GM18909 (cell line): ENCODE data around the gene EMP1.

Experiments
- ATAC-seq: cut with Tn5 transposase; IDR thresholded peaks from one replicate; pipeline ENCODE4 v1.9.1; 2021; ENCODE audit warnings: mild to moderate bottlenecking; ENCODE audit not compliant: unreplicated experiment, poor library complexity

Gene EMP1

DNA sequence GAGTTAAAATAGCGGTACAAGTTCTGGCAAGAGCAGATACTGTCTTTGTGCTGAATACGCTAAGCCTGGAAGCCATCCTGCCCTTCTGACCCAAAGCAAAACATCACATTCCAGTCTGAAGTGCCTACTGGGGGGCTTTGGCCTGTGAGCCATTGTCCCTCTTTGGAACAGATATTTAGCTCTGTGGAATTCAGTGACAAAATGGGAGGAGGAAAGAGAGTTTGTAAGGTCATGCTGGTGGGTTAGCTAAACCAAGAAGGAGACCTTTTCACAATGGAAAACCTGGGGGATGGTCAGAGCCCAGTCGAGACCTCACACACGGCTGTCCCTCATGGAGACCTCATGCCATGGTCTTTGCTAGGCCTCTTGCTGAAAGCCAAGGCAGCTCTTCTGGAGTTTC is 18.5 kb downstream of the EMP1 start:
- no peak for ATAC-seq

GRCh38 chr12:13218641-13219040 is 22.1 kb downstream of the EMP1 start:
- ATAC-seq: no peak

- ATAC-seq: no peak
These were observed 22.8 kb downstream of the EMP1 start for GRCh38 chr12:13219320-13219719.

- ATAC-seq: no peak
These were observed 24.3 kb downstream of the EMP1 start for GRCh38 chr12:13220838-13221237.

DNA sequence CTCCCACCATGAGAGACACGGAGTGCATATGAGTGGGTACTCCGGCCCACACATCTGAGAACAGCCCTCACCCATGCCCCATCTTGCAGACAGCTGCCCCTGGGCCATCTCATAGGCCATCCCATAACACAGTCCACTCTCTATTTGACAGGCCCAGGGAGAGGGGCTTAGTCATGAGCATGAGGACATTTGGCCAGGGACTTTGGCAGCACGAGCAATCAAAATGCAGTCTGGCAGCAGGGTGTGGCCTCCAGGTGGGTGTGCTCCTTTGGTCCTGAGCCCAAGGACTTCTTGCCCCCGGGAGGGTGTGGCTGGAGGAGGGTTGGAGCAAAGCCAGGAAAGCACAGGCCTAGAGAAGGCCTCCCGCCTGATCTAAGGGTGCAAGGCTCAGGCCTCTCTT is 25.6 kb downstream of the EMP1 start:
- ATAC-seq: no peak

DNA sequence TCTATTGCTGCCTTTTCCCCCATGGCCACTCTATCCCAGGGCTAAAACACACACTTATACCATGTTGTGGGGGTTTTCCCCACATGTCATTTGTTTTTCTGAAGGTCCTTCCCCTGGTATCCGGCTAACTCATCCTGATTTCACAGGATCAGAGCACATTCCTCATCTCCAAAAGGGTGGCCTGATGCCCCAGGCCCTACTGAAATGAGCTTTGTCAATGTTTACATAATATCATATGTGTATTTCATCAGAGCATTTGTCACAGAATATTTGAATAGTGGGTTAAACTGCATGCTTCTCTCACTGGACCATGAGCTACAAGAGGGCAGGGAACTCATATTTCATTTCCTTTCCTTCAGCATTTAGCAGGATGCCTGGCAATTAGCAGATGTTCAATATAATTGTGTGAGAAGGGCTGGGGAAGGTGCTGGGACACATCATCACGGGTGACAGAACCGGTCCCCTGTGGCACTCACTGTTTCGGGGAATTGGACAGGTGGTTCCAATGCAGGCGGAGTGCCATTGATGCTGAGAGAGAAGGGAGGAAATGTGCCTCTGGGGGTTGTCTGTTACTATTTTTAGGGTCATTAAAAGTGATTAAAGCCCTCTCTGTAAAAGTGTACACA is 26.8 kb downstream of the EMP1 start:
- no peak for ATAC-seq

- ATAC-seq: no peak
These were observed 27.4 kb downstream of the EMP1 start for GRCh38 chr12:13223941-13224340.

- no peak for ATAC-seq
These were observed 30.7 kb downstream of the EMP1 start for GRCh38 chr12:13227191-13227590.

- no peak for ATAC-seq
These were observed 32.1 kb downstream of the EMP1 start for GRCh38 chr12:13228579-13228978.

DNA sequence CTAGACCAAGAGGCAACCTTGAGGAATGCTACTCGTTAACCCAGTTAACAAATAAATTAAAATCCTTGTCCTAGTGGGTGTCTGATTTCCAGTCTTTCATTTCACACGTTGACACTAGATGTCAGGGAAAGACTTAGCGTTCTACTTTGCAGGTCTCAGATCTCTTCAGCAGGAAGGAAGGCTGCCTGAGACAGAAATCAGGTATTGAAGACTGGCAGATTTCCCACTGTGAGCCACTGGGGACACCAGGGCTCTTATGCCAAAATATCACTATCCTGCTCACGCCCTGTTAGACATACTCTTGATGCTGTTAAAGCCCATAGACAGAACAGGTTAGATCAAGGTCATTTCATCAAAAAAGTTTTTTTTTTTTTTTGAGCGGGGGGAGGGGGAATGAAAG is 33.0 kb downstream of the EMP1 start:
- no peak for ATAC-seq

- ATAC-seq: no peak
These were observed 34.0 kb downstream of the EMP1 start for GRCh38 chr12:13230500-13230899.

GRCh38 chr12:13233830-13234641 is 37.5 kb downstream of the EMP1 start:
- ATAC-seq: no peak

DNA sequence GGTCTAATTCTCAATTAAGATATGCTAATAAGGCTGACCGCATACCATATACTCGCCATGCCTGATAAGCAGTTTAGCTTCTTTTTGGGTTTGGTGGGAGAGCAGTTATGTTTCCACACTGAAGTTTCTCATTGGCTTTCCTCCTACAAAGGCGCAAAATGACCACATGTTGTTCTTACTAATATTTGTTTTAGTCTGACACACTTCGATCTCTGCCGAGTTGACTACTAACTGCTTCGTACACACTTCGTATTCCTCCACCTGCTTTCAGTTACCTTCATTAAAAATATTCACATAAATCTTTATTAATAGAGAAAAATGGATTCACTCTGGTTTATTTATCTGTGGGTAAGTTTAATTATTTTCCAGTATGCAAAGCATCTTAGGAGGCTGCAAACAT is 41.7 kb downstream of the EMP1 start:
- ATAC-seq: no peak

DNA sequence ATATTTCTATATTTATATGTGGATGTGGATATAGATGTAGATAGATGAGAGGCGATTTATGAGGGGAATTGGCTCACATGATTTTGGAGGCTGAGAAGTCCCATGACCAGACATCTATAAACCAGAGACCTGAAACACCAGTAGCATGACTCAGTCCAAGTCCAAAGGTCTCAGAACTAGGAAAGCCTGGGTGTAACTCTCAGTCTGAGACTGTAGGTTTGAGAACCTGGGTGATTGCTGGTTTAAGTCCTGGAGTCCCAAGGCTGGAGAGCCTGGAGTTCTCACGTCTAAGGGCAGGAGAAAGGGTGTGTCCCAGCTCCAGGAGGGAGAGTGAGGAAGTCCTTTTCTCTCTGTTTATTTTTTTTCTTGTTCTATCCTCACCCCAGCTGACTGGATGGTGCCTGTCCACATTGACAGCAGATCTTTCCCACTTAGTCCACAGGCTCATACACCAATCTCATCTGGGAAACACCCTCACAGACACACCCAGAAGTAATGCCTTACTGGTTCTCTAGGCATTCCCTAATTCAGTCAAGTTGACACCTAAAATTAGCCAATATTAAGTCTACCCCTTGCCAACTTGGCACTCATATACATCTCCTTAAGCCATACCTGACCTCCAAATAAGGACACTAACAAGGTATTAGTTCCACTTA is 45.4 kb downstream of the EMP1 start:
- ATAC-seq: no peak

GRCh38 chr12:13242936-13243335 is 46.4 kb downstream of the EMP1 start:
- no peak for ATAC-seq

DNA sequence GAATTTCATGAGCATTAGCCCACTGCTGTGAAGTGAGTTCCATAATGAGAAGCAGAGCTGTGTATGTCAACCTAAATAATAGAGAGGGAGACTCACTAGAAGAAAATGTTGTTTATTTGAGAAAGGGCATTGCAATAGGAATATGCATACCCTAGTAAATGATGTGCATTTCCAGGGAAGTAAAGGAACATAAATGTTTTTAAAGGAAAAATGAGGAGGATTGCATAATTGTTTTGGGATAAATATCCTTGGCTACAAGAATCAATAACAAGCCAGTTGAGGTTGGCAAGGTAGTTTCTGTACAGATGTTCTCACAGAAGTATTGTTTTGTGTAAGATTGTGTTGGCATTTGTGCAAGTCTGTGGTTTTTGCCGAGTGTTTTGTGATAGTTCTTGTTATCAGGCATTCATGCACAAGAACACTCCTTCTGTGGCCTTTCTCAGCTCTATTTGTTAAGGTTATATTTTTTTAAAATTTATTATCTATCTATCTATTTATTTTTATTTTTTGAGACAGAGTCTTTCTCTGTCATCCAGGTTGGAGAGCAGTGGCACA is 47.1 kb downstream of the EMP1 start:
- ATAC-seq: no peak

- ATAC-seq: no peak
These were observed 51.1 kb downstream of the EMP1 start for GRCh38 chr12:13247596-13247995.

- no peak for ATAC-seq
These were observed 52.4 kb downstream of the EMP1 start for GRCh38 chr12:13248964-13249363.

GRCh38 chr12:13250416-13250815 is 53.9 kb downstream of the EMP1 start:
- no peak for ATAC-seq

DNA sequence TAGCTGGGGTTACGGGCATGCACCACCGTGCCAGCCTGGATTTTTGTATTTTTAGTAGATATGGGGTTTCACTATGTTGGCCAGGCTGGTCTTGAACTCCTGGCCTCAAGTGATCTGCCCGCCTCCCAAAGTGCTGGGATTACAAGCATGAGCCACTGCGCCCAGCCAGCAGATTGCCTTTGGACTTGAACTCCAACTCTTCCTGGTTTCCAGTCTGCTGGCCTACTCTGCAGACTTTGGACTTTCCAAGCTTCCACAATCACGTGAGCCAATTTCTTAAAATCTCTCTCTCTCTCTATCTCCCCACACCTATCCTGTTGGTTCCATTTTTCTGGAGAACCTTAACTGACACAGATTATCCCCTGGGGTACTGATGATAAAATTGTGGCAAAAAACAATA is 55.0 kb downstream of the EMP1 start:
- ATAC-seq: no peak

DNA sequence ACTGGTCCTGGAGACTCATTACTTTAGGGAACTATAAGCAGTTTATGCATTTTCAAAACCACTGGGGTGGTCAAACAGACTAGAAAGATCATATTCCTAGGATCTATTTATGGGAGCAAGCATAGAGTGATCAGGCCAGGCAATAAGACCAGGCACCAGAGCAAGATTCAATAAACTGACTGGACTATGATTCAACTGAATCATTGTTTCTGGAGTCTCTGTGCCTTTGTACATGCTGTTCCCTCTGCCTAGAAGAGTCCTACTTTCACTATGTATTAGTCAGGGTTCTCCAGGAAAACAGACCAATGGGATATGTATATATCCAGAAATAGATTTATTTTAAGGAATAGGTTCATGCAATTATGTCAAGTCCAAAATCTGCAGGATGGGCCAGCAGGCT is 55.5 kb downstream of the EMP1 start:
- no peak for ATAC-seq
